ENCODE measurements around the gene DHX16. TPM values are rescaled to one million over a fixed set of nuclear protein-coding genes. Genes with fewer than 3 reads are reported as not detected.
A peak's percentile ranks its signal among the peaks of the same experiment; 100 is the strongest.

DHX16 gene
- total and polyA plus RNA-seq, 2 experiments from 2014 or later, result 16.0 to 31.3 TPM

DNA sequence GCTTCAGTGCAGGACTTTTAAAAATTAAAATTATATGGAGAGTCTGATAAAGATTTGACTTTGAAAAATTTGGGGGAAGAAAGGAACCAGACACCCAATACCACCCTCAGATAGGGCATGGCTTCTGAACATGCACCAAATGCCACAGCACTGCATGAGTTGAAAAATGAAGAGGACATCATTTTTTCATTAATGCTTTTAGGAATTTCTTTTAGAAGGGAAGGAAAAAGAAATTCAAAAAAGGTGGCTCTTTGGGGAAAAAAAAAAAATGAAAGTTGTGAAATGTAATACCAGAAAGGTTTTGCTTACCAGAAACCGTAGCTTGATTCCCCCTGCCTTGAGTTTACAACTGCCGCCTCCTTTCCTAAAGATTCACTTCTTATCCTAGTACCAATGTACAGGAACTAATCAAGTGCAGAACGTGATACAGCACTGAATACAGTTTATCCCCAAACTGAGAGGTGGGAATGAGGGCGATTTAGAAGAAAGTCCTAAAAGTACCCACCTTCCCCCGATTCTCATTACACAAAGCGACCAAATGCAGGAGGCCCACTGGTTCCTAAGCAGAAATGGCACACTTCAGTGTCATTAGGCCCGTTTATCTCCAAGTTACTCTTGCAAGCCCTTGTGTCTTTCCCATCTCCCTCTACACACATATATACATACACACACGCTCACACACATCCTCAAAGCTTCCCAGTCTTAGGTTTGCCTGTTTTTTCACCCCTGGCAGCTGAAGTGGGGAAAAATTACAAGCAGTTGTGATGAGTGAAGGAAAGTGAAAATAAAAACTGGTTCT, 58.6 kb downstream of the DHX16 start:
- Mint-ChIP-seq H3K36me3 (ENCODE audit: low read depth) (peaks cover 82% of the 10 kb centered on the region), H3K9me3 (peaks cover 18% of the 10 kb centered on the region; the same call in 2 of the 3 replicates), H3K27ac (peak overlapping the region; percentile 100), H3K4me3 (peak overlapping the region; percentile 96), H3K4me1 (peaks cover 36% of the 10 kb centered on the region), H3K27me3 (ENCODE audit: insufficient read depth, low read depth, poor library complexity) (peaks cover 40% of the 10 kb centered on the region)
- Histone ChIP-seq H3K9me2 (ENCODE audit: insufficient read depth) (no peaks in the 10 kb centered on the region), H3K27me3 (ENCODE audit: insufficient read depth) (no peaks in the 10 kb centered on the region), H3K79me2 (replicated peaks; ENCODE audit: insufficient read depth) (peaks cover 54% of the 10 kb centered on the region), H3F3A (replicated peaks; ENCODE audit: low read depth) (peaks cover 7% of the 10 kb centered on the region; the same call in 1 of the 2 replicates), H4K20me1 (replicated peaks; ENCODE audit: insufficient read depth) (peaks cover 10% of the 10 kb centered on the region), H3K36me3 (ENCODE audit: insufficient read depth) (peaks cover 18% of the 10 kb centered on the region), H3K27ac (ENCODE audit: low read depth) (peak overlapping the region; percentile 78), H2AFZ (no peak overlapping the region), H3K4me3 (peak overlapping the region; percentile 44), H3K4me2 (peak overlapping the region; percentile 68), H3K4me1 (ENCODE audit: insufficient read depth) (peaks cover 19% of the 10 kb centered on the region)
- no peak for ATAC-seq
- DNase-seq (ENCODE audit: low spot score), result no peak
- no peak for TF ChIP-seq CREB1 (CRISPR knock-in tag; IDR thresholded peaks at IDR 0.05; ENCODE audit: low read depth)
- TF ChIP-seq CTCF (conservative IDR thresholded peaks at IDR 0.05; ENCODE audit: low read depth in 2 of 2), result no peak
- peak; percentile 44; the same call in 1 of the 2 replicates for TF ChIP-seq POLR2AphosphoS5 (IDR thresholded peaks at IDR 0.05; ENCODE audit: low read depth)
- TF ChIP-seq ZNF462 (CRISPR knock-in tag; IDR thresholded peaks at IDR 0.05), result no peak
- no peak for TF ChIP-seq NANOG (IDR thresholded peaks at IDR 0.05; ENCODE audit: borderline replicate concordance)
- TF ChIP-seq STAT1 (IDR thresholded peaks at IDR 0.05; ENCODE audit: unreplicated experiment), result no peak
- TF ChIP-seq EZH2phosphoT487 (IDR thresholded peaks at IDR 0.05; ENCODE audit: unreplicated experiment), result no peak
- no peak for TF ChIP-seq ZNF331 (CRISPR knock-in tag; IDR thresholded peaks at IDR 0.05; ENCODE audit: low read depth)

All from GM23338 (cell line).